Adrenal gland (tissue), 5 donors: Measurements from ENCODE around the gene CAMTA1.

Experiments used
- CTCF ChIP-seq, 6 experiments: fragments of 450-650 bp in 4 of 6; fragments of 200-600 bp in 2 of 6; sonication (generic) in 1 of 6; IDR thresholded peaks; 1 replicate in 5 of 6; 2 replicates in 1 of 6; pipeline versions ENCODE4 v1.5.1 to v1.8.0; 2016 to 2021; ENCODE audit warnings: antibody characterized with exemption in 6 of 6, mild to moderate bottlenecking in 2 of 6, moderate library complexity in 1 of 6
- POLR2A ChIP-seq, 2 donors: fragments of 450-650 bp; IDR thresholded peaks; one replicate each; pipeline ENCODE4 v1.6.1; 2017; ENCODE audit warnings: antibody characterized with exemption in 2 of 2, mild to moderate bottlenecking in 2 of 2, moderate library complexity in 1 of 2
- donor health status: DM: no; HTN: no; CAD: no.

DNA sequence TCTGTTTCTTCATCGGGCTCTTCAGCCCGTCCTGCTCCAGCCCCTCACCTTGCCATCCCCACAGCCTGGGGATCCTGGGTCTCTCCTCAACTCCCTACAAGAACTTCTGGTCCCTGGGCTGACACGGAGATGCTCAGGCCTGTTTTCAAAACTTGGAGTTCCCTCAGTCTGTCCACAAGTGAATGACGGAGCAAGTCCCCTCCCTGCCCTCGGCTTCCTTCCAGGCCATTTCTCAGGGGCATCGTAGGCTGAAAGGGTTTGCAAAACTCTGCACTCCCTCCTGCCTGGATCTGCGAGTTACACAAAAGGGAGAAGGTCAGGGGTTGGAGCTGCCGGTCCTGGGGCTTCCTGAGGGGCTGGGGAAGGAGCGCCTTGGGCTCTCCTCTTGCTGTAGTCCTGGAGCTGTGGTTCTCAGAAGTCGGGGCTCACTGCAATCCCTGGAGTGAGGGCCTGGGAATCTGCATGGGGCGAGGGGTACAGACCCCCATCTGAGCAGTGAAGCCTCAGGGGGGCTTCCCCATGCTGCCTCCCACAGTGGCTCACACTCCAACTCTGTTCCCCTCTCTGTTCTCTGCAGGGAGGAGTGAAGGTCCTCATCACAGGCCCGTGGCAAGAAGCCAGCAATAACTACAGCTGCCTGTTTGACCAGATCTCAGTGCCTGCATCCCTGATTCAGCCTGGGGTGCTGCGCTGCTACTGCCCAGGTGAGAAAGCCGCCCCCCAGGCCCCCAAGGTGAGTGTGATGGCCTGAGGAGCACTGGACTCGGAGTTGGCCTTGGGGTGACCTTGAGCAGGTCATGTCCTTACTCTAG lies 885.3 kb downstream of the CAMTA1 start:
- TF ChIP-seq CTCF (IDR thresholded peaks at IDR 0.05): no peak
- TF ChIP-seq POLR2A (IDR thresholded peaks at IDR 0.05): no peak
